NCI-H345 (cell line): Measurements from ENCODE around the gene TSPO2.

Source experiments
- DNase-seq: peaks from one replicate; lab custom pipeline; 2025; lab: John Stamatoyannopoulos, UW

The TSPO2 gene

DNA sequence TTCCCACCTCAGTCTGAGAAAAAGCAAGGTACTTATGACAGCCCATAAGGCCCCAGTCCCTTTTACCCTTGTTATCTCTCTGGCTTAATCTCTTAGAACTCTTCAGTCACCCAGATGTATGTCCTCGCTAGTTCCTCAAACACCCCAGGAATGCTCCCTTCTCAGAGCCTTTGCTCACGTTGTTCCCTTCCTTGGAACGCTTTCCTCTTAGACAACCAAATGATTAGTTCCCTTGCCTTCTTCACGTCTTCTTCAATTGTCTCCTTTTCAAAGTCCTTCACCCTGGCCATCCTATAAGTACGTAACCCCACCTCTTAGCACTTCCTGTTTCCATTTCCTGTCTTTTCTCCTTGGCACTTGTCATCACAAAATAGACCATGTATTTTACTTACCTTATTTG is 9.6 kb downstream of the TSPO2 start:
- DNase-seq = no peak

DNA sequence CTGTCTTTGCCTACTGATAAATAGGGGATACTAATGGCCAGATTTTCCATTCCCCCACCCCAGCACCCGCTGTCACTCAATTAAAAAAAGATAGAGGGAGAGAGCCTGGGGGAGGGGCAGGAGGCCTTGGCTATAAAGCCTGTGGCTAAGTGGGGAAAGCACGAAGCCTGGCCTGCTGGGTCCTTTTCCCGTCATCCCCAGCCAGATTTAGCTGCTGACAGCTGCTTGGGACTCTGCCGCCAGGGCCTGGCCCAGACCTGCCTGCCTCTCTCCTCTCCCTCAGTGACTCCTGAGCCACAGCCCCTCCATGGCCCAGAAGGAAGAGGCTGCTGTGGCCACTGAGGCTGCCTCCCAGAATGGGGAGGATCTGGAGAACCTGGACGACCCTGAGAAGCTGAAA is 10.8 kb downstream of the TSPO2 start, which contains the start of gene APOBEC2:
TSS of gene APOBEC2 (plus strand) at position 162 of the 400 bp plus-strand sequence. CDS start at position 308, 146 bp downstream.
- DNase-seq = no peak

DNA sequence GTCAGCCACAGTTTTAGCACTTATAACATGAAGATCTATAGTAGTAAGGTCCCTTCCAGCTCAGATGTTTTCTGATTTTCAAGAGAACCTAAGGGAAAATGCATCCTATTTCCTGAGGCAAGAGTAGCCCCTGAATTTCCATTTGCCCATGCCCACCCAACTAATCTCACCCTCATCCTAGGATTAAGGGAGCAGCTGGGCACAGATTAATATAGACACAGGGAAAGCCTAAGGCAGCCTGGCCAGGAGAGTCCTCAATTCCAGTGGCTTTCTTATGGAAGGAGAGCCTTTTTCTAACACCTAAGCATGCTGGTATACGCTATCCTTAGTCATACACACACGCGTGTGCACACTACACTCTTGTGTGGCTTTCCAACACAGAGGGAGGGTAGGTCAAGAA is 12.2 kb downstream of the TSPO2 start:
- DNase-seq = no peak

DNA sequence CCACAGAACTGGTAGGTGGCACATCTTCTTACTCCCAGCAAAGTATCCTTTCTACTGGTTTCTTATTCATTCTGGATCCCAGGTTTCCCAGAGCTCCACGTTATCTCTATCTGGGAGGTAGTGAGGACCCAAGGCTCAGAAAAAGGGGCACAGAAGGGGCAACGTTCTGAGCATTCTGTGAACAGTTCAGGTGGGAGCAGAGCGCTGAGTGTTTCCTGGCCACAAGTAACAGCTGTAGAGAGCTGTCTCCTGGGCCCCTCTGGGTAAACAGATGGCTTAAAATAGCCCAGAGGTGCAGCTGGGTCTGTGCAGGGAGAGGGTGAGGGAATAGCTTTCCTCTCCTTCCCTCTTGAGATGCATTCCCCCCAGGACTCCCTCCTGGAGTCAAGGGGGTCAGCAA is 12.9 kb downstream of the TSPO2 start:
- DNase-seq = peak; percentile 10

DNA sequence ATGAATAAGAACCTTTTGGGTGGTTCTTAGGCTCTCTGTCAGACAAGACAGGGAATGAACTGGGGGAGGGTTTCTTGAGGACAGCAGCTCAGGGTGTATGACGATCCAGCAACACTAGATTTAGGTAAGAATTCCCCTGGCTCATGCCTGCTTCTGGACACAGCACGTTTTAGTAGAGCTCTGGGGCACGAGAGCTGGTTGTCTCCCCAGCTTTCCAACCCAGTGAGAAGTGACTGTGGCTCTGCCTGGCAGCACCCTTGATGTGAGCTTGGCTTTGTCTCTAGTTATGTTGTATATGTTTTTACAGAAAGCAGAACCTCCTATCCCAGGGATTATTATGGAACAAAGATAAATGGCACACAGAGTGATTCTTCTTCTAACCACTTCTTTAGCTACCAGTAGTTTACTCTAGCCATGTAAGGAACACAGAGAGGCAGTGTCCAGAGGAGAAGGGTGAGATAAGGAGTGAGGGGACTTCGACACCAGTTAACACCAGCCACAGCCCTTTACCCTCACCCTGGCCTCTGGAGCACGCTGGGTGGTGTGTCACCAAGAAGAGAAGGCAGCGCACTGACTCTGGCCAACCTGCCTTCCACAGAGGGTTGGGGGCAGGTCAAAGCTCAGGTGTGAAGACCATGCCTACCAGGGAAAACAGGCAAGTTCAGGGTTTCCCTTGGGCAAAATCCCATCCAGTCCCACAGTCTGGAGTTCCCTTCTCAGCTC is 14.7 kb downstream of the TSPO2 start:
- DNase-seq = no peak

DNA sequence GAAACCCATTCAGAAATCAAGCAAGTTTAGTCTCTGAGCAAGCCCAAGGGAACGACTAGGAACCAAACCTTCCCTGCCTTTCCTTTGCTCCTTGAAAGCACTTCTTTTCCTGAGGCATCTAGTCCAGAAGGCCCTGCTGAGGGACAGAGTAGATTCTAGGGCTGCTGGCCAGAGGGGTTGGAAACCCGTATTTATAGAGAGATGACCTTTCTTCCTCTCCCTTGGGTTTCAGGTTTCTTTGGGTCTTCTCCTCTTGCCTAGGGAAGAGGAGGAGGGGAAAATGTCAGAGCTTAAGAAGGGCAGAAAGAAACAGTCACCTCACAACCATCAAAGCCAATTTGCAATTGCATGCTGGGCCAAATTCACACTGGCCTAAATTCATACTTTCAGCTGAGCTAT is 16.5 kb downstream of the TSPO2 start:
- DNase-seq = no peak

DNA sequence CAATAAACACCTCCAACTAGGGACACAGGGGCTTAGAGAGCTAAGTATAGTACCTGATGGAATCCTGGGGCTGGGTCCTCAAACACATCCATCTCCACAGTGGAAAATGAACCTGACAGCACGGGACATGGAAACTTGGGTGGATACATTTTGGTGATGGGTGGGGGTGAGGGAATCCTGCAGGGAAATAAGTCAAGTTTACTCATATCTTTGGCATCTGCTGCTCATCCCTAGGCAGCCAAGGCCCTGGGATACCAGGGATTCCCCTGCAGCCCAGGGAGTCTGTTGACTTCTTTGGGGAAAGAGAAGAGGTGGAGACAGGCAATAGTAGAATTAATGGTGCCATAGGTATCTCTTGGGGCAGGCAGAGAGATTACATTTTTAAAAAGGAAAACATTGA is 17.3 kb downstream of the TSPO2 start:
- DNase-seq = no peak

DNA sequence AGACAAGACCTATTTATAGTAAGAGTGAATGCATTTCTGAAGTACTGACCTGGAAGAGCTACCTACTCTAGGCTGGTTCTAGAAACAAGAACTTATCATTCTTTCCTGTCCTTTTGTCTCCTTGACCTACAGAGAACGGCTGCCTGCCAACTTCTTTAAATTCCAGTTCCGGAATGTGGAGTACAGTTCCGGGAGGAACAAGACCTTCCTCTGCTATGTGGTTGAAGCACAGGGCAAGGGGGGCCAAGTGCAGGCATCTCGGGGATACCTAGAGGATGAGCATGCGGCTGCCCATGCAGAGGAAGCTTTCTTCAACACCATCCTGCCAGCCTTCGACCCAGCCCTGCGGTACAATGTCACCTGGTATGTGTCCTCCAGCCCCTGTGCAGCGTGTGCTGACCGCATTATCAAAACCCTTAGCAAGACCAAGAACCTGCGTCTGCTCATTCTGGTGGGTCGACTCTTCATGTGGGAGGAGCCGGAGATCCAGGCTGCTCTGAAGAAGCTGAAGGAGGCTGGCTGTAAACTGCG is 19.0 kb downstream of the TSPO2 start:
- no peak for DNase-seq

DNA sequence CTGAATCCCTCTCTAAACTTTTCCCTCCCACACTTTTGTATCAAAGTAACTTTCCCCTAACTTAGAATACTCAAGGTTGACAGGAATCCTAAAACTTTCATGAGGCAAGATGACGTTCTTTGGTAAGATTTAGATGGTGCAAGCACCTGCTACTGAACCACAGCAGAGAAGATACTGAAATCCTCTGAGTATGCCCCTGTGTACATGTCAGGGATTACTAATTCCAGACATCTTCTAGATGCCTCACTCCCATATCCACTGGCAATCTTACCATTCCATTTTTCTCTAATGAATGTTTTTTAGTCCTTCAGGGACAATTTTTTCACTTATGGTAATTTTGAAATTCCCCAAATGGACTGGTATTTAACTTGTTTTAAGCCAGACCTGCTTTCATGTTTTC is 19.8 kb downstream of the TSPO2 start:
- DNase-seq = no peak

DNA sequence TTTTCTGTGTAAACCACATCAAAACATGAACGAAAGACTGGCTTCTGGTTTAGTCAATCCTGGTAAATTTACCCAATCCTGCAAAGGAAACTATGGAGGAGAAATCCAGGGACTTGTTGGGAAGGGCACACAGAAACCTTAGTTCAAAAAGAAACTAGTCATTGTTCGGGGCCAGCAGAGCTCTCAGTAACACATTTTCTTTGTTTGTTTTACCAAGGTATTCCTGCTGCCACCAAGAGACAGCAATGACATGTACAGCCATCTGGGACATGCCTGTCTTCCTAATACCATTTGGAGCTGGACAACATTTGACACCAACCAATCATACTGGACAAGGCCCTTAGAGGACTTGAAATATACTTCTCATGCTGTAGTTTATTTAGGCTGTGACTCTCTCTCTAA is 21.6 kb downstream of the TSPO2 start:
- no peak for DNase-seq

DNA sequence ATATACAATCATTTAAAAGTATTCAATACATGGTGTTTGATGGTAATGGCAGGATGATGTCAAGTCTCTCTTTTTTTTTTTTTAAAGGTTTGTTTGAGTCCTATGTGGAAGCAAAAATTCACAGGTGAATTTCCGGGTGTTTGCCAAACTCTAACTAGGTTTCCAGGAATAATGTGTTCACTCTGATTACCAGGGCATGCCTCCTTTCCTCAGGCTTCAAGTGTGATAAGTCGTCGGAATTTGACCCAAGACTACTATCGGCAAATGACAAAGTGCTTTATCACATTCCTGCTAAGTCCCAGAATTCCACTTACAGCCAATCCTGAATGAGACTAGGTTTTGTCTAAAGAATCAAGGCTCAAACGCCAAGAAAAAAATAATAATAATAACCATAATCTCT is 22.6 kb downstream of the TSPO2 start:
- no peak for DNase-seq

DNA sequence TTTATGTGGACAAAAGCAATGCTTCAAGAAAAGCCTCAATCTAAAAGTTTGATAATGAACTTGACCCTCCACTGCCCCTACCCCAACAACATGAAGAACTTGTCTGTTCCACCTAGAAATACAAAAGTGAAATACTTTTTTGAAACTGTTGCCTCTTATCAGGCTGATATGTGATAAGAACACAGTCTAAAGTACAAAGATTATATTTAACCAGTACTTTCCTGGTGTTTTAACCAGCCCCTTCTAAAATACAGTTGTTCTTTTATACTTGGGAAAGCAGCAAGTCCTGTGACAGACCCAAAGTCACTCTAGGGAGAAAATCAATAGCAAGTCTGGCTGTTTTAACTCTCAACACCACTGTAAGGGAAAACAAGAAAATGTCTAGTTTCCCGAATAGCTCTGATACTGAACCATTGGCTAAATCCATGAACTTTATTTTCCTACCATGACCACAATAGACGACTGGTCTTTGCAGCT is 23.3 kb downstream of the TSPO2 start:
- no peak for DNase-seq

DNA sequence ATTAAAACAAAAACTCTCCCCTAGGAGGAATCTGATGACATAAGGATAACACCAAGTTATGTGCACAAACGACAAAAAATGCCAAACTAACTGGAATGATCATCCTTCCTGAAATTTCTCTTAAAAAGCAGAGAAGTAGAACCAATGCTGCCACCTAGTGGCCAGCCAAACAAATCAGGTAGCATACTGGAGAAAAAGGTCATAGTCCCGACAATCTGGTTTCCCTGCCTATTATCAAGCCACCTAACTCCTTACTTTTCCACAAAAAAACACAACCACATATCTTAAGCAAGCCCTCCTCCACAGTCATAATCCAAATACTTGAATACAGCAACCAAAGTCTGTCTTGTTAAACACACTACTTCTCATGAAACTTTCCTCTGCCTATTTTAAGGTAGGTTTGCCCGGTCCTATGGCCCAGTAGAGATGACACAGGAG is 24.6 kb downstream of the TSPO2 start:
- DNase-seq = peak; percentile 78

DNA sequence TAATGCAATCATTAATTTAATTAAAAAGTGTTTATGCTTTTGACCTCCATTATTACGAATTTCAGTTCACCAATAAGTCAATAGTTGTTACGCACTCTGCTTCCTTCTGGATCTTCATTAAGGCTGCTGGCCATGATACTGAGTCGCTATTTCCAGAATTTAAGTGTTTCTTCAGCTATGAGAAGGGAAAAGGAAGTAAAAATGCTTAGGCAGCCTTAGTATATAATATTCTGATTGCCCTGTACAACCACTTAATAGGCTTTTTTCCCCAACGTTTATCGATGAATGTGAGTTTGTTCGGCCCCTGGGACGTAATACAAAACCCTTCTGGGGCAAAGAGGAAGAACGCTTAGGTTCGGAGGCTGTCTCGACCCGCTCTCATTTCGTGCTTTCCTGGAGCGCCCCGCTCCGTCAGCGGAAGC is 29.2 kb downstream of the TSPO2 start:
- DNase-seq = no peak

DNA sequence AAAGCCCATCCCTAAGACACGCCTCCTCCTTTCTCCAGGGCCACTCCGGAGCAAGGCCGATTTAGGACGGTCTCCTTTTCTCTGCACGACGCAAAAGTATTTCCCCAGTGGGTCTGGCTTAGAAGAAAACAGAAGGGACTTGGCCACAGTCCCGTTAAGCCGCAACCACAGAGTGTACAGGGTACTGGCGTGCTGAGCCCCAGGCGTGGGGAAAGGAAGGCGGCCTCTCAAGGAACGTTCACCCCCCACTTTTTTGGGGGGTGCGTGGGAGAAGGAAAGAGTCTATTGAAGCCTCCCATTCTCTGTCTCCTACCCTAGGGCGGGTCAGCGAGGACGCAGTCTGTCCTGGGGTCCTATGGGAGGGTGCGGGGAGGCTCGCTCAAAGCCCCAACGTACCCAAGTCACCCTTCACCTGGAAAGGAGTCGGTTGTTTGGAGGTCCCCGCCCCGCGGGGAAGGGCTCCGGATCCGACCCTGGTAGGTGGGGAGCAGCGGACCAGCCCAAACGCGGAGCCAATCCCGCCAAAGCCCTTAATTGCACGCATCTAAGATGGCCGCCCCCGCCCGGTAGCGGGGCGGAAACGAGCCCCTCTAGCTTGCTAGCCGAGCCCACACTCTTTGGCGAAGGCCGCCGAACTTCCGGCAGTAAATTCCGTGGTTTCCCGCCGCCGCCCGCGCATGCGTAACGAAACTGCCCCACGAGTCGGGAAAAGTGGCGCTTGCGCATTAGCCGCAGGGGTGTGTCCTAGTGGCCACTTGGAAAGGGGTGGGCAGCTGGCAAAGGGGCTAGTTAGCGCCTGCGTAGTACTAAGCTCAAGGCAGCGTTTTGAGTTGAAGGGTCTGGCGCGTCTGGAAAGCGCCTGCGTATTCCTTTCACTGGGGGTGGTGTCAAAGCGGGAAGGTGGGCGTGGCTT is 29.9 kb downstream of the TSPO2 start, which contains the start of gene OARD1:
TSS of gene OARD1 (minus strand) at position 434 of the 913 bp plus-strand sequence. CDS start 722 bp downstream, outside the sequence.
- peak; percentile 100 for DNase-seq

DNA sequence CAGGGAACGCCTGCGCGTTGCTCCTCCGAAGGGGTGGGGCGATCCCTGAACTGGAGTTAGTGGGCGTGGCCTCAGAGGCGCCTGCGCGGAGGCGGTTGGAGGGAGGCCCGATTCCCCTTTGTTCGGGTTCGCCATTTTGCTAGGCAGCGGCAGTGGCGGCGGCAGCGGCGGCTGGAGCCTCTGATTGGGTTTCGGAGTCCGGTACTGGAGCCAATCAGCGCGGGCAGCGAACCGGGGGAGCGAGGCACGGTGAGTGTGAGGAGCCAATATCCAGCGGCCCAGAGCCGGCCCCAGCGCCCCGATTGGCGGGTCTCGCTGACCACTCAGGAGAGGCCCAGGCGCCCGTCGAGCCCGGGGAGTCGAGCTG is 30.6 kb downstream of the TSPO2 start, which contains the start of gene NFYA:
TSS of gene NFYA (plus strand) at position 139 of the 367 bp plus-strand sequence. CDS start 6,116 bp downstream, outside the sequence.
- no peak for DNase-seq

DNA sequence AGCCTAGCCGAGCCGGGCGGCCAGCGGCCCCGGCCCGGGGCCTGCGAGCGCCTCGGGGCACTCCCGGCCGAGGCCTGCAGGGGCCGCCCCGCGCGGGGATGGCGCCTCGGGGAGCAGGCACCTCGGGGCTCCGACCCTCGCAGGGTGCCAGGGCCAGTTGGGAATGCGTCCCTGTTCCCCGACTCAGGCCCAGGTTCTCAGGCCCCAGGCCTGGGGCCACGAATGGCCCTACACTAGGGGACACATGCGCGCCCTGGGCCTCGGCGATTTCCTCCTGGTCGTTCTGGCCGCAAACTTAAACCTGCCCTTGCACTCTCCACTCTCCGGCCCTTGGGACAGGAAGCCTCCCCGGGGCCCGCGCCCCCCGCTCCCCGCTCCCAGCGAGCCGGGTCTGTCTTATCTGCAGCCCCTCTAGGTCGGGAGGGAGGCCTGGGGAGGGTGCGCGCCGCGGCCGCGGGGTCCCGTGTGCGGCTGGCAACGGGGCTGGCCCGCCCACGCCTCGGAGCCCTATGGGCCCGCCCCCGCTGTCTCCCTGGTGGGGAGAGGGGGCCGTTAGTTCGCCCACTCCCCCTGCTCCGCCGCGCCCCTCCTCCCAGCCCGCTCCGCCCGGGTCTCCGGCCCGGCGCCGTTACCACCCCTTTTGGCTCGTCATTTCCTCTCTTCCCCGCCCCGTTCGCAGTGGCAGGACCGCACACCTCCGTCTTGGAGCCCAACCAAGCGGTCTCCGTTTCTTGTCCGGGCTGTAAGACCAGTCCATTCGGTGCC is 31.1 kb downstream of the TSPO2 start:
- peak; percentile 79 for DNase-seq

DNA sequence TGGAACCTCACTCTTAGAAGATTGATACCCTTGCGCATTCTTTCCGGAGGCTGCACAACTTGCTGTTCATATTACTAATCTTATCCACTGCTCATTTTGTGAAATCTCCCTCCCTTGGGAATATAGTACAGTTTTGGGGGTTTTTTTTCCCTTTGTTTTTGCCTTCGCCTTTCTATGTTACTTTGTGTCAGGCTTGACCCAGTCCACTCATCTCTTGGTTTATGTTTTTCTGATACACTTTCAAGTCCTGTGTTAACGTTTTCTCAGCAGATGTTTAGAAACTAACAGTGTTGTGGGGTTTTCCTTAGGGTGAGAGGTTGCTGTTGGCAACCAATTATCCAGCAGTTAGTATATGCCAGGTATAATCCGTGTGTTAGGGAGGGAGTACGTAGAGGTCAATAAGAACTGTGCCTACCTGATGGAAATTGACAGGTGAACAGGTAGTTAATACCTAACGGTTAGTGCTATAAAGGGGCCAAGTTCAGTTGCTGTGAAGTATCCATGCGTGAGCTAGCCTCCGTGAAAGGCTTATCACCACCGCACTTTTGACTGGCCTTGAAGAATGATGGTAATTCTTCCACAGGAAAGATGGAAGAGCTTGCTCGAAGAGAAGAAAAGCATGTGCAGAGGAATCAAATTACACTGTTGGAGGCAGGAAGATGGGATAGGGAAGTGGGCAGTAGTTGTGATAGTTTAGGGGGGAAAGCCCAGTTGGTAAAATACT is 31.9 kb downstream of the TSPO2 start:
- no peak for DNase-seq

DNA sequence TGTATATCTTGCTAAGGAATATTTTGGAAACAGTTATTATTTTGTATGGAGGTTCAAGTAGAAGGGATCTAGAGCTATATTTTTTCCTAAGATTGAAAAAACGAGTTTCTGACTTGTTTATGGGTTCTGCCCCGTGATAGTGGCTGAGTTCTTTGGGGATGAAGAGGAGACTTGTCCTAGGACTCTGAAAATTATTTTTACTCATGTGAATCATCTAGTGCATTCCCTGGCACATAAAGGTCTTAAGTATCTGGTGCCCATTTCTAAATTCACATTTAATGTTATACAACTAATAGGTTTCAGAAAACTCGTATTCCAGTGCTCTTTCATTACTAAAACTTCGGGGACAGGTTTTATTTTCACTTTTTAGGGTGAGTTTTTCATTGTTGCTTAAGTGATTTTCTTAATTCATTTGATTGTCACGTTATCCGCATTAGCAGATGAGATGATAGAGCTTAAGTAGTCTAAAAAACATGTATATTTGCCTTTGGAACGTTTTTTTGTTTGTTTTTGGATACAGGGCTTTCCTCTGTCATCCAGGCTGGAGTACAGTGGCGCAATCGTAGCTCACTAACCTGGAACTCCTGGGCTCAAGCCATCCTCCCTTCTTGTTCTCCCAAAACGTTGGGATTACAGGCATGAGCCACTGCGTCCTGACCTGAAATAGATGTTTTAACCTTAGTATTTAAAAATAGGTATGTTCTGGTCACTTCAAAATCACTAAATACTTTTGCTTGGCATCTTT is 32.6 kb downstream of the TSPO2 start:
- no peak for DNase-seq
